NCI-H460 (cell line): ENCODE data around the gene TRMU. TPM values are rescaled to one million over a fixed set of nuclear protein-coding genes. Genes with fewer than 3 reads are reported as not detected.

ENCODE experiments used
- DNase-seq: peaks from one replicate; pipeline ENCODE4 v3.0.0-alpha.2; 2016; ENCODE audit warnings: low read depth; ENCODE audit errors: extremely low read depth
- polyA plus RNA-seq: library from polyadenylated mRNA; depleted of rRNA; stranded (reverse); fragments of >200 nt; gene quantifications from 2 replicates; pipeline ENCODE4 v1.2.3, GENCODE V29; 2014; cell fraction: nucleus; rRNA removed
- total RNA-seq: library from RNA; depleted of rRNA; stranded (reverse); fragments of >200 nt; shearing (Covaris generic); gene quantifications from 2 replicates; pipeline ENCODE4 v1.2.3, GENCODE V29; 2014; rRNA removed

Gene TRMU
- 26.6 and 30.7 TPM in 2 replicates for total RNA-seq
- 181 and 190 TPM in 2 replicates for polyA plus RNA-seq

GRCh38 chr22:46335201-46336118 lies at the start of gene TRMU:
Gene TRMU, plus strand, starts transcription at chr22:46335714. Its CDS starts 51 bp downstream, at chr22:46335765.
- peak; percentile 55 for DNase-seq

GRCh38 chr22:46286006-46286405 lies 49.5 kb upstream of the TRMU start:
- no peak for DNase-seq

GRCh38 chr22:46286941-46287872 lies 48.3 kb upstream of the TRMU start:
- DNase-seq: no peak

GRCh38 chr22:46287873-46288751 lies 47.4 kb upstream of the TRMU start:
- no peak for DNase-seq

GRCh38 chr22:46288846-46289243 lies 46.7 kb upstream of the TRMU start:
- no peak for DNase-seq

GRCh38 chr22:46289244-46289891 lies 46.1 kb upstream of the TRMU start:
- DNase-seq: no peak

- no peak for DNase-seq
These were observed 45.2 kb upstream of the TRMU start for GRCh38 chr22:46290121-46290842.

- no peak for DNase-seq
These were observed 44.4 kb upstream of the TRMU start for GRCh38 chr22:46290843-46291785.

GRCh38 chr22:46292173-46292572 lies 43.3 kb upstream of the TRMU start:
- no peak for DNase-seq

GRCh38 chr22:46292732-46293131 lies 42.8 kb upstream of the TRMU start:
- no peak for DNase-seq

GRCh38 chr22:46293577-46294260 lies 41.8 kb upstream of the TRMU start:
- no peak for DNase-seq

- no peak for DNase-seq
These were observed 40.7 kb upstream of the TRMU start for GRCh38 chr22:46294784-46295183.

- no peak for DNase-seq
These were observed 40.1 kb upstream of the TRMU start for GRCh38 chr22:46295277-46295971.

- peak; percentile 94 for DNase-seq
These were observed 39.0 kb upstream of the TRMU start, which contains the start of gene GTSE1 for GRCh38 chr22:46296257-46297150. Gene GTSE1, plus strand, starts transcription at chr22:46296870. Its CDS starts 531 bp downstream, at chr22:46297401.

GRCh38 chr22:46297151-46297812 lies 38.2 kb upstream of the TRMU start:
- DNase-seq: peak; percentile 6
